ENCODE results near the gene CDH23. TPM values are rescaled to one million over a fixed set of nuclear protein-coding genes. Genes with fewer than 3 reads are reported as not detected.

CDH23 gene
- total RNA-seq, 4 donors from 2014 or later, result 7.1 to 56.2 (median 25.4) TPM

DNA sequence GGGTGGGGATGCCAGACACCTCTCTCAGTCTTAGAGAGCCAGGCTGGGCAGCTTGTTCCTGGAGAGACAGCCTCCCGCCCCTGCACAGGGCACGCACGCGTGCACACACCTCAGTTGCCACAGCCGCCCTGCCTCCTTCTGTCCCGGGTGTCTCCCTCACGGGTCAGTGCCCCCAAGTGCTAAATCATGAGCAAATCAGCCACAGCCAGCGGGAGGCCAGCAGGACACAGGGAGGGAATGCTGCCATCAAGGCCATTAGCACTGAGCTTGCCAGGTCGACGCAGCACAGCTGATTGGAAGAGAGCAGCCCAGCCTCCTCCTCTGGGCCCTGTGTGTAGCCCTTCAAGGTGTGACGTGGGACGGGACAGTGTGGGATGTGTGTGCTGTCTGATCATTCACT, 130.4 kb downstream of the CDH23 start:
- no peak for DNase-seq
- no peak overlapping the region for H3K4me3 ChIP-seq
- intact Hi-C loops (cut with DNase I; ENCODE audit: low total_unique reads), result no loop called here
- H3K27me3 ChIP-seq, result no peaks in the 10 kb centered on the region
- no peaks in the 10 kb centered on the region for H3K36me3 ChIP-seq
- H3K4me1 ChIP-seq, result no peaks in the 10 kb centered on the region
- TF ChIP-seq, protein P1, sequence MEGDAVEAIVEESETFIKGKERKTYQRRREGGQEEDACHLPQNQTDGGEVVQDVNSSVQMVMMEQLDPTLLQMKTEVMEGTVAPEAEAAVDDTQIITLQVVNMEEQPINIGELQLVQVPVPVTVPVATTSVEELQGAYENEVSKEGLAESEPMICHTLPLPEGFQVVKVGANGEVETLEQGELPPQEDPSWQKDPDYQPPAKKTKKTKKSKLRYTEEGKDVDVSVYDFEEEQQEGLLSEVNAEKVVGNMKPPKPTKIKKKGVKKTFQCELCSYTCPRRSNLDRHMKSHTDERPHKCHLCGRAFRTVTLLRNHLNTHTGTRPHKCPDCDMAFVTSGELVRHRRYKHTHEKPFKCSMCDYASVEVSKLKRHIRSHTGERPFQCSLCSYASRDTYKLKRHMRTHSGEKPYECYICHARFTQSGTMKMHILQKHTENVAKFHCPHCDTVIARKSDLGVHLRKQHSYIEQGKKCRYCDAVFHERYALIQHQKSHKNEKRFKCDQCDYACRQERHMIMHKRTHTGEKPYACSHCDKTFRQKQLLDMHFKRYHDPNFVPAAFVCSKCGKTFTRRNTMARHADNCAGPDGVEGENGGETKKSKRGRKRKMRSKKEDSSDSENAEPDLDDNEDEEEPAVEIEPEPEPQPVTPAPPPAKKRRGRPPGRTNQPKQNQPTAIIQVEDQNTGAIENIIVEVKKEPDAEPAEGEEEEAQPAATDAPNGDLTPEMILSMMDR (IDR thresholded peaks at IDR 0.05), result no peak
- no peak for TF ChIP-seq POLR2A (IDR thresholded peaks at IDR 0.05)
- H3K27ac ChIP-seq, result no peak overlapping the region
- H3K9me3 ChIP-seq, result no peaks in the 10 kb centered on the region

DNA sequence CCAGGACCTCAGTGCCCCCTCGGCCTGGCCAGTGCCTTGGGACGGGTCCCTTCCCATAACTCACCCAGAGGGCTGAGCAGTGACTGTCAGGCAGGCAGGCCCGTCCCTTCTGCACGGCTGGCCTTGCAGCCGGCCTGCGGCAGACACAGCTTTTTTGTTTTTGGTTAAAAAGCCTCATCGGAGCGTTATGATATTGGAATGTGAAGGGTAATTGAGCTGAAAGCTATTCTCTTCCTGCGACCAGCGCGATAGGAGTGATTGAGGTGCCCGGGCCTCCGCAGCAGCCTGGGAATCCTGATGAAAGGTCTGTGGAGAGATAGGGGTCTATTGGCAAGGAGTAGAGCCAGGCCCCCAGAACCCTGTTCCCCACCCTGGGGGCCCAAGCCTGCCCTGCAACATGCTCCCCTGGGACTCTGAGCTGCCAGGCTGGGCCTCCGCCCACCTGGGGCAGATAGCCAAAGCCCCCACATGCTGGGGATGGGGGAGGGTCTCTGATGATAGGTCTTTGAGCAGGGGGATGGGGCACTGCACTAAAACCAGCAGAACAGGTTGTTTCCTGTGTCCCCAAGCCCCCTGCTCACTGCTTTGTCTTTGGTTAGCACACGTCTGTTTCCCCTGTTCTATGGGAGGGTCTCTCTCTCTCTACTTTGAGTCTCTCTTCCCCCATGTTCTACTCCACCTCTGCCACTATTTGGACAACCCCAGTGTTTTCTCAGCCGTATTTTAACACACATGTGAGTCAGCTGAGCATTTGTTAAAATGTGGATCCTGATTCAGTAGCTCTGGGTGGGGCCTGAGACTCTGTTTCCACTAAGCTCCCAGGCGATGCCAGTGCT, 131.9 kb downstream of the CDH23 start:
- no peak for DNase-seq
- Histone ChIP-seq H3K36me3 (no peaks in the 10 kb centered on the region), H3K4me3 (no peak overlapping the region), H3K9me3 (no peaks in the 10 kb centered on the region), H3K27ac (no peak overlapping the region), H3K4me1 (no peaks in the 10 kb centered on the region), H3K27me3 (no peaks in the 10 kb centered on the region)
- no peak for TF ChIP-seq POLR2A (IDR thresholded peaks at IDR 0.05)
- TF ChIP-seq, protein P1 (IDR thresholded peaks at IDR 0.05), result no peak
- intact Hi-C loops (cut with DNase I; ENCODE audit: low total_unique reads), result no loop called here

DNA sequence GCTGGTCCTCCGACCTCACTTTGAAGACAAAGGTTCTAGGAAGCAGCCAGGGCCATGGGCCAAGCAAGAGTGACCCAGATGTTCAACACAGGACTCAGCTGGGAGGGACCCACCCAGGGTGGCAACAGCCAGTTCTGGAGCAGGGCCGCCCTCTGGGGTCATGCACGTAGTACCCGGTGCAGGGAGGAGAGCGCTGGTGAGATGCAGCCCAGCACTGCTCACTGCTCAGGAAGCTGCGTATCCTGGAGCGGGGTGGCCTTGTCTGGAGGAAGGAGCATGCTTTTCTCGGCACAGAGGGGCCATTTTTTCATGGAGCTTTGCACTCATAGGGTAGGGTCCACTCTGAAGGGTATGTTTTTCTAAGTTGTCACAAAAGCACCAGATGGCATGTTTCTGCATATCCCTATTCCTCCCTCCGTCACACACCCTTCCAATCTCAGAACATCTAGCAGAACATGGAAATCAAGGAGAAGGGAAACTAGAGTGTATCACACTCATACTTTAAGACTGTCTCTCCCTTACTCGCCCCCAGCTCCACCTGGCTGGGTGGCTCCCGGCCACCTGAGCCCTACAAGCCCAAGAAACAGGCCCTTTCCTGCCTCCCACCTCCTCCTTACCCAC, 132.6 kb downstream of the CDH23 start:
- intact Hi-C loops (cut with DNase I; ENCODE audit: low total_unique reads), result no loop called here
- TF ChIP-seq POLR2A (IDR thresholded peaks at IDR 0.05), result no peak
- TF ChIP-seq, protein P1 (IDR thresholded peaks at IDR 0.05), result no peak
- H3K9me3 ChIP-seq, result no peaks in the 10 kb centered on the region
- DNase-seq, result no peak
- H3K4me1 ChIP-seq, result no peaks in the 10 kb centered on the region
- no peak overlapping the region for H3K27ac ChIP-seq
- H3K27me3 ChIP-seq, result no peaks in the 10 kb centered on the region
- no peak overlapping the region for H3K4me3 ChIP-seq
- no peaks in the 10 kb centered on the region for H3K36me3 ChIP-seq

DNA sequence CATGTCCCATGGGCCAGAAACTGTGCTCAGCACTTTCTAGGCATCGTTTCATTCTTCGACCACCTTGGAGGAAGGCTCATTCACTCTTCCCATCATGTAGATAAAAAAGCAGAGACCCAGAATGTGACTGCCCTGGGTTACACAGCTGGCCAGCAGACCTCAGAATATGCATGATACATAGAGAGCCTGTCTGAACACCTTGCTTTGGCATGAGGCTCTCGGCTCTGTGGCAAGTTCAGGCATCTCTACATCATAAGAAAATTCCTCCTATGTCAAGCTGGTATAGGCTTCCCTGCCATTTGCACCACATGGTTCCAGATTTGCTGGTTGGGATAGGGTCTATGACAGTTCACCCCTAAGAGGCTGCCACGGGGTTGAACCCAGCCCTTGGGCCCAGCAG, 134.1 kb downstream of the CDH23 start:
- H3K27ac ChIP-seq, result no peak overlapping the region
- H3K36me3 ChIP-seq, result no peaks in the 10 kb centered on the region
- no peaks in the 10 kb centered on the region for H3K27me3 ChIP-seq
- no peak overlapping the region for H3K4me3 ChIP-seq
- intact Hi-C loops (cut with DNase I; ENCODE audit: low total_unique reads), result no loop called here
- no peak for DNase-seq
- TF ChIP-seq POLR2A (IDR thresholded peaks at IDR 0.05), result no peak
- TF ChIP-seq, protein P1 (IDR thresholded peaks at IDR 0.05), result no peak
- H3K4me1 ChIP-seq, result no peaks in the 10 kb centered on the region
- no peaks in the 10 kb centered on the region for H3K9me3 ChIP-seq

Measured in uterus (tissue), 4 donors.